OCI-LY1 (cell line): Measurements from ENCODE around the gene BBS9.

ENCODE experiments used
- CTCF ChIP-seq: fragments of 200-600 bp; sonication (generic), shearing (Covaris generic); IDR thresholded peaks from 2 replicates; pipeline ENCODE4 v1.5.1; 2017; ENCODE audit warnings: mild to moderate bottlenecking, antibody characterized with exemption, low read length, moderate library complexity, mixed read lengths
- EZH2 ChIP-seq: fragments of 200-600 bp; sonication (generic), shearing (Covaris generic); IDR thresholded peaks from 2 replicates; pipeline ENCODE4 v1.8.0; 2017; ENCODE audit warnings: borderline replicate concordance, mixed run types, mild to moderate bottlenecking, antibody characterized with exemption, low read length, moderate library complexity, mixed read lengths

GRCh38 chr7:33431543-33431942 lies 302.2 kb downstream of the BBS9 start:
- TF ChIP-seq CTCF (no peak), EZH2 (no peak)
